WTC11 (cell line): ENCODE data around the gene LIMS1.
"Not testable (repeated sequence)": the region's sequence is repeated elsewhere in the genome, so short reads cannot be mapped to it uniquely, and the experiment has no call there.

Source experiments
- CTCF ChIP-seq: fragments of 200-600 bp; IDR thresholded peaks from 2 replicates; pipeline ENCODE4 v1.8.0; 2022; ENCODE audit warnings: antibody characterized with exemption
- FOXP1 ChIP-seq: sonication (generic); formaldehyde crosslinking; IDR thresholded peaks from 2 replicates; pipeline ENCODE4 v1.8.0; 2022; ENCODE audit warnings: missing genetic modification reagents, mild to moderate bottlenecking, moderate library complexity, borderline replicate concordance
- HMGXB4 ChIP-seq: sonication (generic); formaldehyde crosslinking; IDR thresholded peaks from 2 replicates; pipeline ENCODE4 v1.8.1; 2023; ENCODE audit warnings: mild to moderate bottlenecking, moderate library complexity, missing genetic modification reagents
- MYBL2 ChIP-seq: sonication (generic); formaldehyde crosslinking; IDR thresholded peaks from 2 replicates; pipeline ENCODE4 v1.8.1; 2023; ENCODE audit warnings: mild to moderate bottlenecking, moderate library complexity, missing genetic modification reagents
- ZBTB43 ChIP-seq: sonication (generic); formaldehyde crosslinking; IDR thresholded peaks from 2 replicates; pipeline ENCODE4 v1.8.1; 2023; ENCODE audit warnings: mild to moderate bottlenecking, missing genetic modification reagents
- ZNF121 ChIP-seq: sonication (generic); formaldehyde crosslinking; IDR thresholded peaks from 2 replicates; pipeline ENCODE4 v1.8.0; 2023; ENCODE audit warnings: missing genetic modification reagents
- TF ChIP-seq, protein P1 (sequence below): sonication (generic); formaldehyde crosslinking; IDR thresholded peaks from 2 replicates; pipeline ENCODE4 v1.8.1; 2022; ENCODE audit warnings: low read depth, missing genetic modification reagents, borderline replicate concordance

DNA sequence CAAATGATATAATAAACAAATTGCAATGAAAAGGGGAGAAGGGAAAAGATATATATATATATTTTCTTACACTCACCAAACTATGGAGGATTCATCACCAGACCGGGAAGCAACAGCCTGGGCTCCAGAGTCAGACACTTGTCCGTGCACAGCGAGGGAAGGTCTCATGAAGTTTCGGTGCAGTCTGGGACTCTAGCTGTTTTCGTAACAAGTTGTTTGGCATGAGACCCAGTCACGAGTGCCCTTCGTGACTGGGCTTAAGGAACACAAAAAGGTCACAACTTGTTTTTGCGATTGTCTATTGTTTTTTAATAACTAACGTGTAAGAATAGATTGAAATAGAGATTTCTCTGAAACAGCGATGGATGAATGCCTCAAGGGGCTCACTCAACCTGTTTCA, 66.9 kb downstream of the LIMS1 start:
- not testable (repeated sequence) for TF ChIP-seq MYBL2; ZBTB43 (CRISPR knock-in tag); HMGXB4 (CRISPR knock-in tag); ZNF121 (CRISPR knock-in tag); CTCF; FOXP1
- TF ChIP-seq, protein P1, sequence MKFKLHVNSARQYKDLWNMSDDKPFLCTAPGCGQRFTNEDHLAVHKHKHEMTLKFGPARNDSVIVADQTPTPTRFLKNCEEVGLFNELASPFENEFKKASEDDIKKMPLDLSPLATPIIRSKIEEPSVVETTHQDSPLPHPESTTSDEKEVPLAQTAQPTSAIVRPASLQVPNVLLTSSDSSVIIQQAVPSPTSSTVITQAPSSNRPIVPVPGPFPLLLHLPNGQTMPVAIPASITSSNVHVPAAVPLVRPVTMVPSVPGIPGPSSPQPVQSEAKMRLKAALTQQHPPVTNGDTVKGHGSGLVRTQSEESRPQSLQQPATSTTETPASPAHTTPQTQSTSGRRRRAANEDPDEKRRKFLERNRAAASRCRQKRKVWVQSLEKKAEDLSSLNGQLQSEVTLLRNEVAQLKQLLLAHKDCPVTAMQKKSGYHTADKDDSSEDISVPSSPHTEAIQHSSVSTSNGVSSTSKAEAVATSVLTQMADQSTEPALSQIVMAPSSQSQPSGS, result not testable (repeated sequence)
